Retina (tissue), 1 donor: ENCODE results near the gene LRIG1.

ENCODE experiments used
- DNase-seq: peaks from one replicate; pipeline ENCODE4 v3.0.0-alpha.2; 2016

Gene LRIG1

GRCh38 chr3:66381626-66382025 lies 119.2 kb downstream of the LRIG1 start:
- no peak for DNase-seq

GRCh38 chr3:66380200-66380932 lies 120.5 kb downstream of the LRIG1 start:
- DNase-seq, result no peak

- no peak for DNase-seq
Observed at GRCh38 chr3:66379565-66379964, 121.3 kb downstream of the LRIG1 start.

- no peak for DNase-seq
Observed at GRCh38 chr3:66378256-66378655, 122.6 kb downstream of the LRIG1 start.

GRCh38 chr3:66377800-66378199 lies 123.0 kb downstream of the LRIG1 start:
- DNase-seq, result no peak

- no peak for DNase-seq
Observed at GRCh38 chr3:66376568-66376967, 124.3 kb downstream of the LRIG1 start.

GRCh38 chr3:66372681-66373350 lies 128.0 kb downstream of the LRIG1 start:
- DNase-seq, result no peak

- DNase-seq, result no peak
Observed at GRCh38 chr3:66371432-66371831, 129.4 kb downstream of the LRIG1 start.

- no peak for DNase-seq
Observed at GRCh38 chr3:66370179-66370578, 130.6 kb downstream of the LRIG1 start.

- DNase-seq, result no peak
Observed at GRCh38 chr3:66367979-66368378, 132.8 kb downstream of the LRIG1 start.

GRCh38 chr3:66366747-66367146 lies 134.1 kb downstream of the LRIG1 start:
- DNase-seq, result no peak

- no peak for DNase-seq
Observed at GRCh38 chr3:66365080-66365479, 135.7 kb downstream of the LRIG1 start.

- peak; percentile 42 for DNase-seq
Observed at GRCh38 chr3:66363148-66363547, 137.7 kb downstream of the LRIG1 start.

GRCh38 chr3:66362541-66362941 lies 138.3 kb downstream of the LRIG1 start:
- no peak for DNase-seq

- no peak for DNase-seq
Observed at GRCh38 chr3:66361356-66361755, 139.5 kb downstream of the LRIG1 start.

GRCh38 chr3:66355997-66356396 lies 144.8 kb downstream of the LRIG1 start:
- no peak for DNase-seq

- no peak for DNase-seq
Observed at GRCh38 chr3:66355394-66355793, 145.4 kb downstream of the LRIG1 start.

- no peak for DNase-seq
Observed at GRCh38 chr3:66354001-66354400, 146.8 kb downstream of the LRIG1 start.

- no peak for DNase-seq
Observed at GRCh38 chr3:66353530-66353929, 147.3 kb downstream of the LRIG1 start.

- DNase-seq, result no peak
Observed at GRCh38 chr3:66353039-66353438, 147.8 kb downstream of the LRIG1 start.

GRCh38 chr3:66350601-66351000 lies 150.2 kb downstream of the LRIG1 start:
- no peak for DNase-seq

- DNase-seq, result peak; percentile 21
Observed at GRCh38 chr3:66348704-66349103, 152.1 kb downstream of the LRIG1 start.

GRCh38 chr3:66344848-66345578 lies 155.8 kb downstream of the LRIG1 start:
- no peak for DNase-seq

- no peak for DNase-seq
Observed at GRCh38 chr3:66344391-66344811, 156.4 kb downstream of the LRIG1 start.
